ENCODE results near the gene TET1.

DNA sequence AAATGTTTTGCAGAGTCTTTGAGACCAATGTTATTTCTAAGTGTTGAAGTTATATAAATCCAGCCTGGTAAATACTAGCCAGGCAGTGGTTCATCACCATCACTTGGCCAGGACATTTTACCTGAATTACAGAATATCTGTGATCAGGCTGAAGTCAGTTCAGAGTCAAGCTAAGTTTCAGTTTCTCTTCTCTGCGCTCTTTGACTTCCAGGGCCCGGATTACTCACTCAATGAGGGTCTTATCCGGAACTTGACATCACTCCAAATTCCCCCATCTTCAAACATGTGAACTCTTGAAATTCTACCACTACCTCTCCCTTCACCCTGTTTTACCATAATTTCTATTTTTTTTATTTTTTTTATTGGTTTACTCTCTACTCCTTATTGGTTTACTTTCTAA lies 124.3 kb downstream of the TET1 start:
- TF ChIP-seq CTCF (IDR thresholded peaks at IDR 0.05) (no peak), POLR2A (IDR thresholded peaks at IDR 0.05) (no peak)
